Neutrophil (primary cell): ENCODE data around the gene MPDU1.

Experiments used
- H3K27ac ChIP-seq: fragments of 200-600 bp; sonication (generic); 2 replicates; pipeline ENCODE4 v1.5.1; 2016; ENCODE audit warnings: mild to moderate bottlenecking, moderate library complexity
- H3K27me3 ChIP-seq: fragments of 200-600 bp; sonication (generic); 2 replicates; pipeline ENCODE4 v1.6.0; 2016; ENCODE audit warnings: mild to moderate bottlenecking
- H3K36me3 ChIP-seq: fragments of 200-600 bp; sonication (generic); 2 replicates; pipeline ENCODE4 v1.5.1; 2017
- H3K4me1 ChIP-seq, 2 experiments: fragments of 200-600 bp in 1 of 2; sonication (generic) in 1 of 2; 1 replicate in 1 of 2; 2 replicates in 1 of 2; pipeline versions ENCODE4 v1.5.1 to v1.6.1; 2013 to 2016; ENCODE audit warnings: low read depth in 1 of 2, low read length in 1 of 2, mild to moderate bottlenecking in 1 of 2, moderate library complexity in 1 of 2; ENCODE audit not compliant: control insufficient read depth in 1 of 2, insufficient read depth in 1 of 2
- H3K4me3 ChIP-seq, 2 experiments: fragments of 200-600 bp in 1 of 2; sonication (generic) in 1 of 2; 1 replicate in 1 of 2; 2 replicates in 1 of 2; pipeline ENCODE4 v1.5.1; 2013 to 2016; ENCODE audit warnings: low read depth in 1 of 2, low read length in 1 of 2, mild to moderate bottlenecking in 1 of 2, moderate library complexity in 1 of 2
- H3K9me3 ChIP-seq: fragments of 200-600 bp; sonication (generic); 2 replicates; pipeline ENCODE4 v1.5.1; 2016
- TF ChIP-seq, protein P1 (sequence below): fragments of 200-600 bp; sonication (generic); IDR thresholded peaks from 2 replicates; pipeline ENCODE4 v1.5.1; 2016; ENCODE audit warnings: antibody characterized with exemption

MPDU1 gene

GRCh38 chr17:7627250-7628121 lies 43.8 kb downstream of the MPDU1 start, which contains the start of gene SAT2:
Gene SAT2, minus strand, starts transcription at chr17:7627821. Its CDS starts 186 bp downstream, at chr17:7627635.
- no peaks in the 10 kb centered on the region for H3K9me3 ChIP-seq
- no peaks in the 10 kb centered on the region for H3K36me3 ChIP-seq
- TF ChIP-seq, protein P1, sequence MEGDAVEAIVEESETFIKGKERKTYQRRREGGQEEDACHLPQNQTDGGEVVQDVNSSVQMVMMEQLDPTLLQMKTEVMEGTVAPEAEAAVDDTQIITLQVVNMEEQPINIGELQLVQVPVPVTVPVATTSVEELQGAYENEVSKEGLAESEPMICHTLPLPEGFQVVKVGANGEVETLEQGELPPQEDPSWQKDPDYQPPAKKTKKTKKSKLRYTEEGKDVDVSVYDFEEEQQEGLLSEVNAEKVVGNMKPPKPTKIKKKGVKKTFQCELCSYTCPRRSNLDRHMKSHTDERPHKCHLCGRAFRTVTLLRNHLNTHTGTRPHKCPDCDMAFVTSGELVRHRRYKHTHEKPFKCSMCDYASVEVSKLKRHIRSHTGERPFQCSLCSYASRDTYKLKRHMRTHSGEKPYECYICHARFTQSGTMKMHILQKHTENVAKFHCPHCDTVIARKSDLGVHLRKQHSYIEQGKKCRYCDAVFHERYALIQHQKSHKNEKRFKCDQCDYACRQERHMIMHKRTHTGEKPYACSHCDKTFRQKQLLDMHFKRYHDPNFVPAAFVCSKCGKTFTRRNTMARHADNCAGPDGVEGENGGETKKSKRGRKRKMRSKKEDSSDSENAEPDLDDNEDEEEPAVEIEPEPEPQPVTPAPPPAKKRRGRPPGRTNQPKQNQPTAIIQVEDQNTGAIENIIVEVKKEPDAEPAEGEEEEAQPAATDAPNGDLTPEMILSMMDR = no peak
- peak within 1 kb of the TSS; percentile 64 to 75 for H3K4me3 ChIP-seq
- H3K27ac ChIP-seq = peak within 1 kb of the TSS; percentile 78
- no peaks in the 10 kb centered on the region for H3K27me3 ChIP-seq
- peaks cover 18 to 22% of the 10 kb centered on the region in 2 experiments for H3K4me1 ChIP-seq

DNA sequence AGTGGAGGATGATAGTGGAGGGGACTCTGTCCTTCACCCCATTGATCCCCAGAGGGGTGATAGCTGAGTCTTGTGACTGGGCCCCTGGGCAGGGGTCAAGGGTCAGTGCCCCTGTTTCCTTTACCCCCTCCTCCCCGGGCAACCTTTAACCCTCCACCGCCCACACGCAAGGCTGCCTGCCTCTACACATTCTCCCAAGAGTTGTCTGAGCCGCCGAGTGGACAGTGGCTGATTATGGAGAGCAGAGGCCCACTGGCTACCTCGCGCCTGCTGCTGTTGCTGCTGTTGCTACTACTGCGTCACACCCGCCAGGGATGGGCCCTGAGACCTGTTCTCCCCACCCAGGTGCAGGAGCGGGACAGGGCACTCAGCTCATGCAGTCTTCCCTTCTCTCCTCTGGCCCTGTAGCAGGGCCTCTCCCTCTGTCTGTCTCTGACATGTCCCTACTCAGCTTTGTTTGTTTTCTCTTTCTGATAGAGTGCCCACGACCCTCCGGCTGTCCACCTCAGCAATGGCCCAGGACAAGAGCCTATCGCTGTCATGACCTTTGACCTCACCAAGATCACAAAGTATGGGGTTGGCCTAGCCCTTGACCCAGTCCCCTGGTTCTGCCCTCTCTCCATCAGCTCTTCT lies 46.4 kb downstream of the MPDU1 start, which contains the start of gene SHBG:
Gene SHBG, plus strand, starts transcription at position 197 of the 633 bp plus-strand sequence. Its CDS starts 38 bp downstream, at position 235.
- Histone ChIP-seq H3K4me3 (no peak within 1 kb of the TSS), H3K36me3 (no peaks in the 10 kb centered on the region), H3K27ac (no peak within 1 kb of the TSS), H3K4me1 (peaks cover 18 to 22% of the 10 kb centered on the region in 2 experiments), H3K27me3 (peaks cover 10% of the 10 kb centered on the region), H3K9me3 (no peaks in the 10 kb centered on the region)
- TF ChIP-seq, protein P1 = no peak

DNA sequence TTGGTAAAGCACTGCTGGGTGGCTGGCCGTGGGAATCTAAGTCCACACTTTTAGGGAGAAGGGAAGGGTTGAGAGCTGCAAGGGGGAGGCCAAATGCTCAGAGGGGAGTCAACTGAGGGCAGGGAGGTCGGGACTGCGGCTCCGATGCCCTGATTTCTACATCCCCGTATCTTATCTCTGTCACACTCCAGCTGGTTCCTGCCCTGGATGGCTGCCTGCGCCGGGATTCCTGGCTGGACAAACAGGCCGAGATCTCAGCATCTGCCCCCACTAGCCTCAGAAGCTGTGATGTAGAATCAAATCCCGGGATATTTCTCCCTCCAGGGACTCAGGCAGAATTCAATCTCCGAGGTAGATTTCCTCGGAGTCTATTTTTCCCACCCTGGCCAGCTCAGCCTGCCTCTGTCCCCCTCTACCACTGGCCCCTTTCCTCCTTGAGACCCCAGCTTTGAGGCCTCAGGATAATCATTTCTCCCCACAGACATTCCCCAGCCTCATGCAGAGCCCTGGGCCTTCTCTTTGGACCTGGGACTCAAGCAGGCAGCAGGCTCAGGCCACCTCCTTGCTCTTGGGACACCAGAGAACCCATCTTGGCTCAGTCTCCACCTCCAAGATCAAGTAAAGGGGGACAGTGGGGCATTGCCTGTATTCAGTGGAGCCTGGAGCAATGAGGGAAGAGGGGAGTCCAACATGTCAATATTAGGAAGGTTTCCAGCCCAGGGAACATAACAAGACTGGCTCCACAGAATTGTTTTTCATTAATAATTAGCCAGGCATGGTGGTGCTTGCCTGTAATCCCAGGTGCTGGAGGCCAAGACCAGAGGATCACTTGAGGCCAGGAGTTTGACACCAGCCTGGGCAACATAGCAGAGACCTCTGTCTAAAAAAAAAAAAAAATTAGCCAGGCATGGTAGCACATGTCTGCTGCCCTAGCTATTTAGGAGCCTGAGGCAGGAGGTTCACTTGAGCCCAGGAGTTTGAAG lies 48.0 kb downstream of the MPDU1 start:
- H3K27ac ChIP-seq = no peak overlapping the region
- peaks cover 11% of the 10 kb centered on the region for H3K27me3 ChIP-seq
- TF ChIP-seq, protein P1 = no peak
- peaks cover 5 to 13% of the 10 kb centered on the region in 2 experiments for H3K4me1 ChIP-seq
- no peaks in the 10 kb centered on the region for H3K36me3 ChIP-seq
- H3K4me3 ChIP-seq = no peak overlapping the region
- no peaks in the 10 kb centered on the region for H3K9me3 ChIP-seq

DNA sequence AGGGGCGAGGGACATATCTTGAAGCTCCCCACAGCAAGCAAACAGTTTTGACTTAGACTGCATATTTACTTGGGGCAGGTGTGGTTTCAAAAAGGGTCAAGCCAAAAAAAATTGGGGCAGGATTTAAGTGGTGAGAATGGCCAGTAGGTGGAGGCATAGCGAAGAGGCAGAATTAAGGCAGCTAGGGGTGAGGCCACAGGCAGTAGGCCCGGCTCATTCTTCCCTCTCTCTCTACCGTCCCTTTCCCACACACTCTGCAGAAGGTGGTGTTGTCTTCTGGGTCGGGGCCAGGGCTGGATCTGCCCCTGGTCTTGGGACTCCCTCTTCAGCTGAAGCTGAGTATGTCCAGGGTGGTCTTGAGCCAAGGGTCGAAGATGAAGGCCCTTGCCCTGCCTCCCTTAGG lies 48.8 kb downstream of the MPDU1 start:
- Histone ChIP-seq H3K9me3 (no peaks in the 10 kb centered on the region), H3K4me3 (no peak overlapping the region), H3K36me3 (no peaks in the 10 kb centered on the region), H3K4me1 (peaks cover 0 to 5% of the 10 kb centered on the region in 2 experiments), H3K27ac (no peak overlapping the region), H3K27me3 (peaks cover 11% of the 10 kb centered on the region)
- TF ChIP-seq, protein P1 = no peak

- TF ChIP-seq, protein P1 = no peak
- H3K36me3 ChIP-seq = no peaks in the 10 kb centered on the region
- H3K27me3 ChIP-seq = peaks cover 11% of the 10 kb centered on the region
- no peaks in the 10 kb centered on the region for H3K9me3 ChIP-seq
- no peak overlapping the region for H3K4me3 ChIP-seq
- no peaks in the 10 kb centered on the region for H3K4me1 ChIP-seq
- H3K27ac ChIP-seq = no peak overlapping the region
These were observed 49.4 kb downstream of the MPDU1 start for GRCh38 chr17:7633093-7633492.
